ENCODE data around the gene MYOD1. TPM values are rescaled to one million over a fixed set of nuclear protein-coding genes. Genes with fewer than 3 reads are reported as not detected.

MYOD1 gene
- polyA plus RNA-seq, 1 experiment: not detected

DNA sequence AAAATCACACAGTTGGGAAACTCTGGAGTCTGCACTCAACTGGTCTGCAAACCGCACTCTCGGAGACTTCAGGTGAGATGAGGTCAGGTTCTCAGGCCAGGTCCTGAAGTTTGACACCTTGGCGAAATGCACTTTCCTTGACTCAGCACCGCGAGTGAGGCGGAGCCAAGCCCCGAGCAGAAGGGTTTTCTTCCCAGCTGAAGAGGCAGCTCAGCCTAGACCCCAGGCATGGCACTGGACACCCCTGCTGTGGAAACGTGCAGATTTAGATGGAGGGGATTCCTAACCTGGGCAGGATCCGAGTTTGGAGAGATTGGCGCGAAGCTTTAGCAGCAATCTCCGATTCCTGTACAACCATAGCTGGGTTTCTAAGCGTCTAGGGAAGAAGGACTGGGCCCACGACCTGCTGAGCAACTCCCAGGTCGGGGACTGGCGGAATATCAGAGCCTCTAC lies 835 bp upstream of the MYOD1 start:
- Histone ChIP-seq H3K9me3 (ENCODE audit: control insufficient read depth, insufficient read depth, low read length) (no peaks in the 10 kb centered on the region; the same call in 1 of the 2 replicates), H3K27ac (ENCODE audit: low read depth, low read length) (no peak overlapping the region), H3K27me3 (ENCODE audit: control insufficient read depth, insufficient read depth, low read length) (peaks cover 65% of the 10 kb centered on the region), H3K4me3 (ENCODE audit: low read depth, low read length) (no peak overlapping the region)
- TF ChIP-seq, protein P1, sequence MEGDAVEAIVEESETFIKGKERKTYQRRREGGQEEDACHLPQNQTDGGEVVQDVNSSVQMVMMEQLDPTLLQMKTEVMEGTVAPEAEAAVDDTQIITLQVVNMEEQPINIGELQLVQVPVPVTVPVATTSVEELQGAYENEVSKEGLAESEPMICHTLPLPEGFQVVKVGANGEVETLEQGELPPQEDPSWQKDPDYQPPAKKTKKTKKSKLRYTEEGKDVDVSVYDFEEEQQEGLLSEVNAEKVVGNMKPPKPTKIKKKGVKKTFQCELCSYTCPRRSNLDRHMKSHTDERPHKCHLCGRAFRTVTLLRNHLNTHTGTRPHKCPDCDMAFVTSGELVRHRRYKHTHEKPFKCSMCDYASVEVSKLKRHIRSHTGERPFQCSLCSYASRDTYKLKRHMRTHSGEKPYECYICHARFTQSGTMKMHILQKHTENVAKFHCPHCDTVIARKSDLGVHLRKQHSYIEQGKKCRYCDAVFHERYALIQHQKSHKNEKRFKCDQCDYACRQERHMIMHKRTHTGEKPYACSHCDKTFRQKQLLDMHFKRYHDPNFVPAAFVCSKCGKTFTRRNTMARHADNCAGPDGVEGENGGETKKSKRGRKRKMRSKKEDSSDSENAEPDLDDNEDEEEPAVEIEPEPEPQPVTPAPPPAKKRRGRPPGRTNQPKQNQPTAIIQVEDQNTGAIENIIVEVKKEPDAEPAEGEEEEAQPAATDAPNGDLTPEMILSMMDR (IDR thresholded peaks at IDR 0.05; ENCODE audit: low read depth, low read length): no peak
- CTCF ChIA-PET: interaction anchor here (0.7 to 1.0 kb wide), 2 partner anchors 26 to 117 kb away, joined by 3 read pairs; no protein-coding TSS in a partner anchor
- DNase-seq (ENCODE audit: low read depth, low spot score): no peak
- POLR2A ChIA-PET: interaction anchor here (0.6 kb wide), 1 partner anchor 547 kb away, joined by 5 read pairs; no protein-coding TSS in a partner anchor

DNA sequence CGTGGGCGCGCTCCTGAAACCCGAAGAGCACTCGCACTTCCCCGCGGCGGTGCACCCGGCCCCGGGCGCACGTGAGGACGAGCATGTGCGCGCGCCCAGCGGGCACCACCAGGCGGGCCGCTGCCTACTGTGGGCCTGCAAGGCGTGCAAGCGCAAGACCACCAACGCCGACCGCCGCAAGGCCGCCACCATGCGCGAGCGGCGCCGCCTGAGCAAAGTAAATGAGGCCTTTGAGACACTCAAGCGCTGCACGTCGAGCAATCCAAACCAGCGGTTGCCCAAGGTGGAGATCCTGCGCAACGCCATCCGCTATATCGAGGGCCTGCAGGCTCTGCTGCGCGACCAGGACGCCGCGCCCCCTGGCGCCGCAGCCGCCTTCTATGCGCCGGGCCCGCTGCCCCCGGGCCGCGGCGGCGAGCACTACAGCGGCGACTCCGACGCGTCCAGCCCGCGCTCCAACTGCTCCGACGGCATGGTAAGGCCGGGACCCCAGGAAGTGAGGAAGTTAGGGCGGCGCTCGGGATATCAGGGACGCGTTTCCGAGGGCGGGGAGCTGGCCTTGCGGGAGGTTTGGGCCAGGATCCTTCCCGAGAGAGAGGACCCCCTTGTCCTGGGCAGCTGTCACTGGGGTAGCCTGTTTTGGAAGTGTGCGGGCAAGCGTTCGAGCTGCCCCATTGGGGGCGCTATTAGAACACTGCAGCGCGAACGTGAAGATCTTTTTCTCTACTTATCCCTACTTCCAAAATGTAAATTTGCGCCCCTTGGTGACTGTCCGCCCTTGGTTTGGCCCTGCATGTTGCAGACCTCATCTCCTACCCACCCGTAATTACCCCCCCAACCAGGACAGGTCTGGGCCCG lies 796 bp downstream of the MYOD1 start:
- DNase-seq (ENCODE audit: low read depth, low spot score): no peak
- POLR2A ChIA-PET: no interaction called here
- H3K4me3 ChIP-seq (ENCODE audit: low read depth, low read length): no peak overlapping the region
- CTCF ChIA-PET: interaction anchor here (0.7 to 1.7 kb wide), 4 partner anchors 11 to 268 kb away, joined by 4 to 11 read pairs (median 5); no protein-coding TSS in a partner anchor
- H3K9me3 ChIP-seq (ENCODE audit: control insufficient read depth, insufficient read depth, low read length): no peaks in the 10 kb centered on the region; the same call in 1 of the 2 replicates
- TF ChIP-seq, protein P1 (IDR thresholded peaks at IDR 0.05; ENCODE audit: low read depth, low read length): no peak
- H3K27ac ChIP-seq (ENCODE audit: low read depth, low read length): no peak overlapping the region
- H3K27me3 ChIP-seq (ENCODE audit: control insufficient read depth, insufficient read depth, low read length): peaks cover 56% of the 10 kb centered on the region

DNA sequence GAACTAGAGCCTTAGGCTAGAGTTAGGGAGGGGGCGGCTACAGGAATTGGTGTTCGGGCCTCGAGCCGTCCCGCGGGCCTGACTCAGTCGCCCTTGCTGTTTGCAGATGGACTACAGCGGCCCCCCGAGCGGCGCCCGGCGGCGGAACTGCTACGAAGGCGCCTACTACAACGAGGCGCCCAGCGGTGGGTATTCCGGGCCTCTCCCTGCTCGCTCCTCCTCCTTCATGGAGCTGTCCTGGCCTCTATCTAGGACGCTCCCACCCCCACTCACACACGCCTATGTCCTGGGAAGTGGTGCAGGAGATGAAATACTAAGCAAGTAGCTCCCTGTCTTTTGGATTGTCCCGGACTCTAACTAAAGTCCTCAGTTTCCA lies 1.4 kb downstream of the MYOD1 start:
- CTCF ChIA-PET: interaction anchor here (0.7 to 1.7 kb wide), 4 partner anchors 10 to 267 kb away, joined by 4 to 11 read pairs (median 5); no protein-coding TSS in a partner anchor
- no peak for DNase-seq (ENCODE audit: low read depth, low spot score)
- no peak overlapping the region for H3K4me3 ChIP-seq (ENCODE audit: low read depth, low read length)
- no peak overlapping the region for H3K27ac ChIP-seq (ENCODE audit: low read depth, low read length)
- TF ChIP-seq, protein P1 (IDR thresholded peaks at IDR 0.05; ENCODE audit: low read depth, low read length): no peak
- POLR2A ChIA-PET: no interaction called here
- peaks cover 59% of the 10 kb centered on the region for H3K27me3 ChIP-seq (ENCODE audit: control insufficient read depth, insufficient read depth, low read length)
- H3K9me3 ChIP-seq (ENCODE audit: control insufficient read depth, insufficient read depth, low read length): no peaks in the 10 kb centered on the region; the same call in 1 of the 2 replicates

DNA sequence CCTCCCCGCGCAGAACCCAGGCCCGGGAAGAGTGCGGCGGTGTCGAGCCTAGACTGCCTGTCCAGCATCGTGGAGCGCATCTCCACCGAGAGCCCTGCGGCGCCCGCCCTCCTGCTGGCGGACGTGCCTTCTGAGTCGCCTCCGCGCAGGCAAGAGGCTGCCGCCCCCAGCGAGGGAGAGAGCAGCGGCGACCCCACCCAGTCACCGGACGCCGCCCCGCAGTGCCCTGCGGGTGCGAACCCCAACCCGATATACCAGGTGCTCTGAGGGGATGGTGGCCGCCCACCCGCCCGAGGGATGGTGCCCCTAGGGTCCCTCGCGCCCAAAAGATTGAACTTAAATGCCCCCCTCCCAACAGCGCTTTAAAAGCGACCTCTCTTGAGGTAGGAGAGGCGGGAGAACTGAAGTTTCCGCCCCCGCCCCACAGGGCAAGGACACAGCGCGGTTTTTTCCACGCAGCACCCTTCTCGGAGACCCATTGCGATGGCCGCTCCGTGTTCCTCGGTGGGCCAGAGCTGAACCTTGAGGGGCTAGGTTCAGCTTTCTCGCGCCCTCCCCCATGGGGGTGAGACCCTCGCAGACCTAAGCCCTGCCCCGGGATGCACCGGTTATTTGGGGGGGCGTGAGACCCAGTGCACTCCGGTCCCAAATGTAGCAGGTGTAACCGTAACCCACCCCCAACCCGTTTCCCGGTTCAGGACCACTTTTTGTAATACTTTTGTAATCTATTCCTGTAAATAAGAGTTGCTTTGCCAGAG lies 2.0 kb downstream of the MYOD1 start:
- Histone ChIP-seq H3K9me3 (ENCODE audit: control insufficient read depth, insufficient read depth, low read length) (no peaks in the 10 kb centered on the region; the same call in 1 of the 2 replicates), H3K27me3 (ENCODE audit: control insufficient read depth, insufficient read depth, low read length) (peaks cover 59% of the 10 kb centered on the region), H3K4me3 (ENCODE audit: low read depth, low read length) (no peak overlapping the region), H3K27ac (ENCODE audit: low read depth, low read length) (no peak overlapping the region)
- no peak for DNase-seq (ENCODE audit: low read depth, low spot score)
- POLR2A ChIA-PET: no interaction called here
- CTCF ChIA-PET: interaction anchor here (1.1 to 1.7 kb wide), 7 partner anchors 9 to 257 kb away, joined by 3 to 11 read pairs (median 5); no protein-coding TSS in a partner anchor
- TF ChIP-seq, protein P1 (IDR thresholded peaks at IDR 0.05; ENCODE audit: low read depth, low read length): no peak
